ELF-1 (cell line): ENCODE measurements around the gene WNT7B.

Source experiments
- DNase-seq: peaks from one replicate; pipeline ENCODE4 v3.0.0-alpha.2; 2016; ENCODE audit warnings: low read depth, low spot score

The WNT7B gene

GRCh38 chr22:45972091-45972888, 4.7 kb downstream of the WNT7B start:
- DNase-seq: no peak

DNA sequence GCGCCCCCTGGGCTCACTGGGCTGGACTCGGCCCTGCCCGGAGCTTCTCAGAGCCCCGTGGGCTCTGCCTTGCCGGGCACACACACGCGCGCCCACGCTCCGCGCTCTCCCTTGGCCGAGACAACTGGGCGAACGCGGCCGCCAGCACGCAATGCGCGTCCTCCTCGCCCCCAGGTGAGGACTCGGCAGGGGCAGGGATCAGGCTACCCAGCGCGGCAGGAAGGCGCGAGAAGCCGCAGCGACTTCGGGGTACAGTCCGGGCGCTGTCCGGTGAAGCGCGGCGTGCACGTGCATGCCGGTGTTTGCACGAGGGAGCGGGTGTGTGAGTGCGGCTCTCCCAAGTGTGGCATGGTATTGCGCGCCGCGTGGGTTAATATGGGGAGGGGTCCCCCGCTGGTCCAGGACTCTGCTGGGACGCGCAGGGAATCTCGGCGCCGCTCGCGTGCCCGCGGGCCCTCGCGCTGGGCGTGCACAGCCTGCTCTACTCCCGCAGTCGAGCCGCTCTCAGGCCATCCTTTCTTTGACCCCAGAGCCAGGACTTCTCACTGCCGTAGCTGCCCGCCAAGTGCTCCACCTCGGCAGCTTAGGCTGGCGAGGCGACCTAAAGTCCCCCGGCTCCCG, 5.4 kb downstream of the WNT7B start:
- DNase-seq: no peak

DNA sequence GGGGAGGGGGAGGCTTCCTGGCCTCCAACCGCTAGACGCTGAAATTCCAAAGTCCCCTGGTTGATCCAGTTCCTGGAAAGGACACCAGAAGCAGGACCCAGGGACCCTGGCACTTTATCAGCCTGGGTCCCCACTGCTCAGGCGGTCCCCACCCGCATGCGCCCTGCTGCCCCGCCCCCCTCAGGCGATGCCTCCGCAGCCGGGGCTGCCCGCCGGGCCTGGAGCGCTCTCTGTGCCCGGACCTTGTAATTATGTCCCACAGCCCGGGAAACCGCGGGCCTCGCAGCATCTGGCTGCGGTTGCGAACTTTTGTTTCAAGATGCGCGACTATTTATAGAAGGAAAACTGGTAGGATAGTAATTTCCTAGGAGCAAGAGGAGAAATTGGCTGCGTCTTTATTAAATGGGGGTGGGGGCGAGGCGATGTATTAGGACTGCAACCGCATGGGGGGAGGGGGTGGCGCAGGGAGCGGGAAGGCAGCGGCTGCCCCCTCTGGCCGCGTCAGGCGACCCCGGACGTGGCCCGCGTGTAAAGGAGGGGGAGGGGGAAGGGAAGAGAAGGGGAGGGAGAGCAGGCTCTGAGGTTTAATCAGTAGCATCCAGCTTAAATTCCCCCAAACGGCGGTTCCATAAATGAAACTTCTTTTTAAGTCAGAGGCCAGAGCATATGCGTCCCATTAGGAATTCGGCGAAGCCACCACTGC, 6.1 kb downstream of the WNT7B start:
- peak; percentile 60 for DNase-seq

GRCh38 chr22:45969801-45970470, 7.0 kb downstream of the WNT7B start:
- DNase-seq: no peak

- peak; percentile 80 for DNase-seq
These were observed 7.6 kb downstream of the WNT7B start for GRCh38 chr22:45969414-45969799.

DNA sequence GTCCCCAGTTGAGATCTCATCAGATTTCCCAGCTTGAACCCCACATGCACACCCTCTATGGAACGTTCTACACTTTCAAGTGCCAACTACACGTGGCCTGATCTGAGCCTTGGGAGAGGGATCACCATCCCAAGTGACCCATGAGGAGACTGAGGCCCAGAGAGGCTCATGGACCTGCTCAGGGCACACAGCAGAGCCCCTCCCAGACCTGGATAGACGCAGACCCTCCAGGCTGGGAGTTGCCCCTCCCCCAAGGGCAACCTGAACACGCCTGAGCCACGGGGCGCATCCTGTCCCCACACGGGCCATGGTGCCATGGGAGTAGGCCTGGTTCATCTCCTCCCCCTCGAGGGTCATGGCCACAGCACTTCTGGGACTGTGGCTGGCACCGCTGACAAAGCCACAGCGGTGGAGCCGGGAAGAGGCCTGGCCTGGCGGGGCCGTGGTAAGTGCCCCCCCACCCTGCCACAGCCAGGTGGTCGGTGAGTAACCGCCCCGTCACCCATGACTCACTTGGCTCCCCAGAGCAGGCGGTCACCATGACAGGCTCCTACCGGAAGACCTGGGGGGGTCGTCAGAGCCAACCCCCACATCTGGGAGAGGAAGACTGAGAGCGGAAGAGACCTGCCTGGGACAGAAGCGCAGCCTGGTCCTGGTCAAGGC, 8.1 kb downstream of the WNT7B start:
- DNase-seq: no peak

DNA sequence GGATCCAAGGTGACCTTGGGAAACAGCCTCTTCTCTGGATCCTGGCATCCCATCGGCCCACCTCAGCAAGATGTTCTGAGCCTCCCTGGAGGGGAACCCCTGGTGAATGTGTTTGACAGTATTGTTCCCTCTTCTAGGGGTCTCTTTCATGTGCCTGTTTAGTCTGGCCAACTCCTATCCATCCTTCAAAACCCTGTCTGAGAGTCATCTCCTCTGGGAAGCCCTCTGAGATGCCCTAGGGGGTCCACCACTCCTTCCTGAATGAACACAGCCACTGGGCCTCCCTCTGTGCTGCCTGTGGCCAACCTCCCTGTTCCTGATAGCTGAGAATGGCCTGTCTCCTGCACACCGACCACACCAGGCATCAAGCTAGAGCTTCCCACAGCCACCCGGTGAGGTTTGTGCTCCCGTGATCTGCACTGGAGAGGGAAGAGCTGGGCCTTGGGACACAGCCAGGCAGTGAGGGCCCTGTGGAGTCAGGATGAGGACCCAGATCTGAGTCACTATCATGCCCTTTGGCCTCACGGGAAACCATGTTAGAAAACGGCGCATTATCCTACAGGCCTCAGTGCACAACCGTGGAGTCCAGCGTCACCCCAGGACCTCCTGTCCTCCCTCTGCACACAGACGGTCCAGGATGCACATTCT, 8.8 kb downstream of the WNT7B start:
- DNase-seq: no peak

- no peak for DNase-seq
These were observed 10.0 kb downstream of the WNT7B start for GRCh38 chr22:45966895-45967365.

DNA sequence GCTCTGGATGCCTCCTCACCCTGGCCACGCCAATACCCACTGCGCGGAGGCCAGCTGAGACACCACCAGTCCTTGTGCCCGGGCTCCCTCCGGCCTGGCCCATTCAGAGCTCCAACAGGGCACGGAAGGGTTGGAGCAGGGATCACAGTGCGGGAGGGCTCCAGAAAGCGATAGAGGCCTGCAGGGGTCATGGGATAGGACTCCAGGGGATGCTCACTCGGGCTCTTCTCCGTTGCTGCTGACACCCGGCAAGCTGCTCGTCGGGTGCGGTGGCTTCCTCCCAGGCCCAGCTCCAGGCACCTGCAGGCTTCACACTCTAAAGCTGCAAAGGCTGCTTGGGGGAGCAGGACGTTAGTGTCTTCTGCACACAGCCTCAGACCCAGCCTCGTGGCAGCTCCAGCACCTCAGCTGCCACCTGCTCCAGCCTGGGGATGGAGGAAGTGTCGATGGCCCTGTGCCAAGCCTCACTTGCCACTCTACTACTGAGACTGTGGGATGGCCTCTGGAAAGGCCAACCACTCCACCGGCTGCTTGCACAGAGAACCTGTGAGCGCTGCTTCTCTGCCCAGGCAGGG, 10.6 kb downstream of the WNT7B start:
- DNase-seq: no peak

GRCh38 chr22:45965563-45965962, 11.4 kb downstream of the WNT7B start:
- no peak for DNase-seq

DNA sequence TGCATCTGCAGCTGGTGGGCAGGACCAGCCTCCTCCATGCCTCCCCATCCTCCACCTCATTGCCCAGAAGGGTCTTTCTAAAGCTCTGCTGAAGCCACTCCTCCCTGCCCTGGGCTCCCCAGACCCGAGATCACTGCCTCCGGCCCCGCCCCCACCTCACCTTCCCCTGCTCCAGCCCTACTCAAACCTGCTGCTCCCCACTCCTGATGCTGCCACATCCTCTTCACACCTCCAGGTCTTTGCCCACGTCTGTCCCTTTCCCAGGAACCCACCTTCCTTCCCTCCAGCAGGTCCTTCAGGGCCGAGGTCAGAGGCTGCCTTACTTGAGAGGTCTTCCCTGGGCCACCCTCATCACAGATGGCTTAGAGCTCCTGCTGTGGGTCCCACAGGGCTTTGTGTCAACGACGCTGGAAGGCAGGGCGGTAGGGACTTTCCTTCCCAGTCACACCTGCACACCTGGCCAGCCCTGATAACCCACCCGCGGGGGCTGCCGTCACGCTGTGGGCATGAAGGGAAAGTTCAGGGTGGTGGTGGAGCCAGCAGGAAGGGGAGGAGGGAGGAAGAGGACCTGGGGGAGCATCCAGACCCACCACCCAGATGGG, 11.9 kb downstream of the WNT7B start:
- no peak for DNase-seq

DNA sequence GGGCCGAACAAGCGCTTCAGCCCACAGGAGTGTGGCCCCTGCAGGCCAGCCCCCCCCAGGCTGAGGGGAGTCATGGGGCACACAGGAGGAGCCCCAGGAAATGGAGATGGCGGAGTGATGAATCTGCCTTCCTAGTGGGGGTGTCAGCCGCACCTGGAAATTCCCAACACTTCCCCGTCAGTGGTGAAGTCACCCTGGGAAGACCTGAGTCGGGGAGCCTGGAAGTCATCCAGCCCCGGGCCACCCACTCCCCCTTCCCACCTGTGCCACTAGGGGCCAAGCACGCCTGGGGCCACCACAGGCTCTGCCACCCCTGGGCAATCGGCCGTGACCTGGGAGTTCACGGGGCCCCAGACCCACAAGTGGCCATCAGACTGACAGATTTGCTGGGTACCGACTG, 12.6 kb downstream of the WNT7B start:
- DNase-seq: no peak

- no peak for DNase-seq
These were observed 13.1 kb downstream of the WNT7B start for GRCh38 chr22:45963821-45964220.

DNA sequence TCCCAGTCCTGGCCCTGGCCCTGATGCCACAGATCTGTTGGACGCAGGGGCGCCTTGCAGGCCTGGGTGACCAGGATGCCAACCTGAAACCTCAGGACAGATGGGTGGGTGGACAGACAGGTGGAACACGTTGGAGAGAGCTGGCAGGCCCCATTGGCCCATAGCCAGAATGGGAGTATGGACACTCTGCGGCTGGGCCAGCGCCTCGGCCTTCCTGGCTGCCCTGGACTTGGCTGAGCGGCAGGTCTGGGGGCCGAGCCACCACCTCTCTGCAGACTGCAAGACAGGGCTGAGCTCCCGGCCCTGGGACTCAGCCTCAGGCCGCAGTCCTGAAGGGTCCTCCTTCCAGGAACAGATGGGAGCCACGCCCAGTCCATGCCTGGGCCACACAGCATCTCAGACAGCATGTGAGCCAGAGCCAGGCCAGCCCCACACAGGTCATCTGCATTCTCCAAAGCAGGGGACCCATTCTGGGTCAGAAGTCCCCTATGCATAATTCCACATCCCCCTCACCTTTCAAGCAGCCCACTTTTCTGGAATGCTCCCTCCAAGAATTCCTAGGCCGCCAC, 14.1 kb downstream of the WNT7B start:
- no peak for DNase-seq

DNA sequence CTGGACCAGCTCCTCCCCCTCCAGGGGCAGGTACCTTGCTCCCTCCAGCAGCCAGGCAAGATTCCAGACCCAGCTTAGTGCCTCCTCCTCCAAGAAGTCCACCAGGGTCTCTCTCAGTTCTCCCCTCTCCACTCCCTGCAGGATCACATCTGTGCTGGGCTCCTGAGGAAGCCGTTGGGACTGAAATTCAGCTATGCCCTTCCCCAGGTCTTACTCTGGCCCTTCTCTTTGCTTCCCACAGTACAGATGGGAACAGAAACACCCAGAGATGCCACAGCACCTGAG, 14.6 kb downstream of the WNT7B start:
- no peak for DNase-seq

DNA sequence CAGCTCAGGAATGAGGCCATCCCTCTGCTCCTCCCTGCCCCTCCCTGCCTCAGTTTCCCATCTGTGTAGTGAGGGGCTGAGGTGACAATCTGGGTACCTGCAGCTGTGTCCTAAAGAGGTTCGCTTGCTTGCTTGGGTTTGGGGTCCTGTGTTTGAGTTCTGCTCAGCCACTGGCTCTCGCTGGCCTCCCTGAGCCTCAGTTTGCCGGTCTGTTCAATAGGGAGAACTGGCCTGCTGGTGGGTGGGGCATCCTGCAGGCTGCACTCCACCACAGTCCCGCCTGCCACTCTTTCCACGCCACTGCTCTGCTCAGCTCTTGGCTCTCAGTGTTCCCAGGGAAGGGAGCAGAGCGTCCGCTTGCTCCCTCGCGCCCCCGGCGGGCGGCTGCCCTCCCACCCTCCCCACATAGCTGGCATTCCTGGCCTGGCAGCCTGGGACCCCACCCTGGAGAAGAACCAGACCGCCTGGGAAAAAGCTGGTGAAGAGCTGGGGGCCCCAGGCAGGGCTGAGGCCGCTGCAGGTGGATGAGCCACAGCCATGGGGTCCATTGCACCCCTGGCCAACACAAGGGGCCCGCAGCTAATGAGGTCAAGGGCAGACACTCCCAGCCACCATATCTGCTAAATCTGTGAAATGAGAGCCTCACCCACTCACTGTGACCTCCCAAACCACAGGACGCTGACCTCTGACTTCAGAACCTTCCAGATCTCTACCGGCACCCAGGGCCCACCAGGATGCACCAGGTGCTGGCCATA, 15.1 kb downstream of the WNT7B start:
- no peak for DNase-seq

- peak; percentile 90 for DNase-seq
These were observed 16.2 kb downstream of the WNT7B start for GRCh38 chr22:45960477-45961386.

DNA sequence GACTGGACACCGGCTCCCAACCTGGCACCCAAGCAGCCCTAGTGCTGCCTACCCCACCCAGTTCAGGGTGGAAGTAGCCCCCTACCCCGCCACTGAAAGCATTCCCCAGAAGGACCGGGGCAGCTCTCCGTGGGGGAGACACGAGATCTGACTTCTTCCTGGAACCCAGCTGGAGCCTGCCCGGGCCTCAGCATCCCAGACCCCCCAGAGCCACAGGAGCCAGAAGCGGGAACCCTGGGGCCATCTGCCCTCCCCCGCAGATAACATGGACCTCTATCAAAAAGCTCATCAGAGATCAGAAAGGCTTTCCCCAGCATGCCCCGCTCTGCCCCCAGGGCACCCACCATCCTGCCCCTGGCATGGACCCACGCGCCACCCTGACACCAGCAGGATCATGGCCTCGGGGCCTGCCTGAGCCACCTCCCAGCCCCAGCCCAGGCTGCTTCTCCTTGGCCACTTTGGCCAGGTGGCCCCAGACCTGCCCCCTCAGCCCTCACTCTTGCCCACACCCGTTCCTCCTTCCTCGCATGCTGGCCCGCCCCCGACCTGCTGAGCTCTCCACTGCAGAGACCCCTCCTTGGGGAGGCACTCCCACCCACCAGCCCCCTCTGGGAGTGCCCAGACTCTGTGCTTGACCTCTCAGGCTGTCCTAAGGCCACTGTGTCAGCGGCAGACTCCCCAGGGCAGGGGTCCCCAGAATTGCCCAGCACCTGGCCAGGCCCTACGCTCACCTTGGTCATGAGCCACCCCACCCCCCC, 17.1 kb downstream of the WNT7B start:
- no peak for DNase-seq
